Adipose tissue (tissue), 3 donors: Measurements from ENCODE around the gene QTRT2. TPM values are rescaled to one million over a fixed set of nuclear protein-coding genes. Genes with fewer than 3 reads are reported as not detected.

Source experiments
- H3K27ac ChIP-seq: one replicate; pipeline ENCODE4 v1.5.1; 2013; ENCODE audit warnings: low read depth, low read length
- WGBS, 3 donors: extraction: QIAGEN DNeasy Blood & Tissue Kit; methylation state at CpG; one replicate each; pipeline ENCODE4 v1.1.7; 2013; 5-methylcytosine and 5-hydroxymethylcytosine counted together
- polyA plus RNA-seq, 3 donors: library from polyadenylated mRNA; stranded (reverse); fragments of 200-250 nt; gene quantifications; one replicate each; pipeline ENCODE4 v1.2.3, GENCODE V29; 2013
- donor health status: healthy with polysubstance abuse.
- donor health status: Bipolar disorder and iron deficiency.
- donor health status: healthy.

The QTRT2 gene
- polyA plus RNA-seq, 3 donors: 4.2 to 8.4 (median 5.1) TPM

GRCh38 chr3:114111060-114111770 lies 54.7 kb downstream of the QTRT2 start:
- 60 to 69% (median 63%) methylated on average over 3 of the region's 3 CpGs for WGBS, 3 donors
- no peak overlapping the region for H3K27ac ChIP-seq

- H3K27ac ChIP-seq: no peak overlapping the region
- WGBS, 3 donors: 73 to 82% (median 79%) methylated on average over 6 of the region's 6 CpGs
Observed at GRCh38 chr3:114112696-114113095, 56.2 kb downstream of the QTRT2 start.

- 81 to 91% (median 90%) methylated on average over 3 of the region's 3 CpGs for WGBS, 3 donors
- no peak overlapping the region for H3K27ac ChIP-seq
Observed at GRCh38 chr3:114114719-114115118, 58.2 kb downstream of the QTRT2 start.

- 80 to 86% (median 83%) methylated on average over 7 of the region's 7 CpGs for WGBS, 3 donors
- no peak overlapping the region for H3K27ac ChIP-seq
Observed at GRCh38 chr3:114115143-114115542, 58.6 kb downstream of the QTRT2 start.

- H3K27ac ChIP-seq: no peak overlapping the region
- 45 to 63% (median 48%) methylated on average over 1 of the region's 1 CpG for WGBS, 3 donors
Observed at GRCh38 chr3:114119776-114120175, 63.2 kb downstream of the QTRT2 start.

GRCh38 chr3:114120211-114120610 lies 63.7 kb downstream of the QTRT2 start:
- H3K27ac ChIP-seq: no peak overlapping the region
- WGBS, 3 donors: 64 to 89% (median 85%) methylated on average over 3 of the region's 3 CpGs

- WGBS, 3 donors: 47 to 63% (median 58%) methylated on average over 4 of the region's 4 CpGs
Observed at GRCh38 chr3:114122027-114122709, 65.6 kb downstream of the QTRT2 start.

GRCh38 chr3:114126461-114126860 lies 69.9 kb downstream of the QTRT2 start:
- WGBS, 3 donors: 62 to 86% (median 76%) methylated on average over 1 of the region's 1 CpG
- no peak overlapping the region for H3K27ac ChIP-seq

More at GRCh38 chr3:114122027-114122709, 65.6 kb downstream of the QTRT2 start:
- H3K27ac ChIP-seq: no peak overlapping the region

GRCh38 chr3:114127517-114127916 lies 71.0 kb downstream of the QTRT2 start:
- 83 to 89% (median 87%) methylated on average over 3 of the region's 3 CpGs for WGBS, 3 donors
- no peak overlapping the region for H3K27ac ChIP-seq

- H3K27ac ChIP-seq: no peak overlapping the region
- WGBS, 3 donors: 79 to 95% (median 92%) methylated on average over 1 of the region's 1 CpG
Observed at GRCh38 chr3:114128231-114128630, 71.7 kb downstream of the QTRT2 start.

GRCh38 chr3:114128826-114129225 lies 72.3 kb downstream of the QTRT2 start:
- H3K27ac ChIP-seq: no peak overlapping the region
- WGBS, 3 donors: 91 to 96% (median 93%) methylated on average over 8 of the region's 8 CpGs

GRCh38 chr3:114132500-114132899 lies 76.0 kb downstream of the QTRT2 start:
- 94 to 98% (median 97%) methylated on average over 3 of the region's 3 CpGs for WGBS, 3 donors
- H3K27ac ChIP-seq: no peak overlapping the region

- H3K27ac ChIP-seq: no peak overlapping the region
- WGBS, 3 donors: 94 to 96% (median 94%) methylated on average over 3 of the region's 3 CpGs
Observed at GRCh38 chr3:114133947-114134346, 77.4 kb downstream of the QTRT2 start.

Other genes starting within 250 kb of the QTRT2 start
- gene GRAMD1C, start 217.9 kb upstream of the QTRT2 start, polyA plus RNA-seq: 1 to 10 TPM; 1.1 to 8.7 (median 2.8) TPM
- gene ZDHHC23, start 108.7 kb upstream of the QTRT2 start, polyA plus RNA-seq: 1 to 10 TPM in 2 of 3 donors, under 1 TPM in 1; 0.79 to 1.7 (median 1.3) TPM
- gene CCDC191, start 211 bp upstream of the QTRT2 start, polyA plus RNA-seq: 1 to 10 TPM in 2 of 3 donors, under 1 TPM in 1; 0.74 to 2.1 (median 1.2) TPM
- gene DRD3, start 122.3 kb downstream of the QTRT2 start, polyA plus RNA-seq: not detected
- under 1 TPM in 1 of 3 donors, not detected in 2; 0.09 TPM for gene ZNF80, start 180.8 kb downstream of the QTRT2 start, polyA plus RNA-seq
- gene TIGIT, start 237.3 kb downstream of the QTRT2 start, polyA plus RNA-seq: under 1 TPM in 2 of 3 donors, not detected in 1; 0.13 to 0.24 TPM